IPS-15b (cell line): ENCODE measurements around the gene TTC39B.

Source experiments
- H3K27me3 ChIP-seq: one replicate; pipeline ENCODE4 v1.6.1; 2013; ENCODE audit warnings: low read length; ENCODE audit not compliant: control insufficient read depth, insufficient read depth
- H3K36me3 ChIP-seq: one replicate; pipeline ENCODE4 v1.6.1; 2013; ENCODE audit warnings: low read length; ENCODE audit not compliant: control insufficient read depth, insufficient read depth
- H3K4me1 ChIP-seq: one replicate; pipeline ENCODE4 v1.6.1; 2013; ENCODE audit warnings: mild to moderate bottlenecking, low read length; ENCODE audit not compliant: control insufficient read depth, insufficient read depth
- H3K4me3 ChIP-seq: one replicate; pipeline ENCODE4 v1.5.1; 2013; ENCODE audit warnings: low read depth, low read length
- H3K9ac ChIP-seq: one replicate; pipeline ENCODE4 v1.6.1; 2013; ENCODE audit warnings: low read depth, mild to moderate bottlenecking, low read length
- H3K9me3 ChIP-seq: one replicate; pipeline ENCODE4 v1.6.1; 2013; ENCODE audit warnings: mild to moderate bottlenecking, low read length; ENCODE audit not compliant: control insufficient read depth, insufficient read depth

The TTC39B gene

DNA sequence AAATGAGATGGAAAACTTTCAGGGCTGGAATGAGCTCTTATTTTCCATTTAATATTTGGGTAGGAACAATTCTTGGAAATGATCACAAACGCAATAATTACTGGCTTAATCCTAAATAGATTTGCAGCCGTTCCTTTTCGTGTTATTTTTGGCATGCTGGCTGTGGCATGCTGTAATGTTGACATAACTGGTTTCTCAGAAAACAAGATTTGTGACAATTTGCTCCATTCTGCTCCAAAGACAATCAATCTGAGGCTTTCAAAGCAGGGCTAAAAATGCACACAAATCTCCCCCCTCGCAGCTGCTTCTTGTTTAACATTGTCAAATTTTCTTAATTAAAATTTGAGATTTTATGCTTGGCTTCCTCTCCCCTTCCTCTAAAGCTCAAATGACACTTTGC, 151.2 kb downstream of the TTC39B start:
- no peaks in the 10 kb centered on the region for H3K36me3 ChIP-seq
- no peaks in the 10 kb centered on the region for H3K4me1 ChIP-seq
- H3K9me3 ChIP-seq, result no peaks in the 10 kb centered on the region
- no peak overlapping the region for H3K4me3 ChIP-seq
- no peaks in the 10 kb centered on the region for H3K27me3 ChIP-seq
- H3K9ac ChIP-seq, result no peak overlapping the region

DNA sequence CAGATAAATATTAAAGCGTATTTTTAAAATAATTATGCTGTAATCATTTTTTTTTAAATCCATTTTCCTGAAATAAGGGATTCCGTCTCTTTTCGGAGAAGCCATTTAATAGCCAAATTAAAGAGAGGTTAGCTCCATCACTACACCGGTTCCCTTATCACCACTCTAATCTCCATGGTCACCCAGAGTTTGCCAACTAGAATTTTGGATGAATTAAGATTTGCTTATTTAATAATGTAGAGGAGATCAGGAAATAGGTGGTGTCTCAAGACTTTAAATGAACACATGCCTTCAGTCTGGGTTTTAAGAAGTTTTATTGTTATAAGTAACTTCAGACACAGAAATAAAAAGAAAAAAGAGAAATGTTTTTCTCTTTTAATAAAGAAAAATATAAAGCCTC, 151.7 kb downstream of the TTC39B start:
- Histone ChIP-seq H3K36me3 (no peaks in the 10 kb centered on the region), H3K9me3 (no peaks in the 10 kb centered on the region), H3K4me1 (no peaks in the 10 kb centered on the region), H3K27me3 (no peaks in the 10 kb centered on the region), H3K9ac (no peak overlapping the region), H3K4me3 (no peak overlapping the region)

DNA sequence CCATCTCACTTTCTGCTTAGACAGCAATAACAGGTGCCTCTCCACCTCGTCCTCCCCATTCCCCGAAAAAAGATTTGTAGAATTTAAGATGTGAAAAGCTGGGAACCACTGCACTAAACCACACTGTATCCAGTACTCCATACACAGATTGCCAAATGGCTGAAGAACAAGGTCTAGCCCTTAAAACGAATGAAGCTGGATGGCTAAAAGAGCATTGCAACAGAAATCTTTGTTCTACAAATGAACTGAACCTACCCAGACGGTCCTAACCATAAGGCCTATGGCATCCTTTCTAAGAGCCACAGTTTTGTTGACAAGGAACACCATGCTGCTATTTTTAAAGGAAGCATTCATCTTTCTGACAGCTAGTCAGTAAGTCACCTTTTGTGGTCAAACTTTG, 152.3 kb downstream of the TTC39B start:
- no peak overlapping the region for H3K9ac ChIP-seq
- no peak overlapping the region for H3K4me3 ChIP-seq
- H3K27me3 ChIP-seq, result no peaks in the 10 kb centered on the region
- no peaks in the 10 kb centered on the region for H3K9me3 ChIP-seq
- H3K4me1 ChIP-seq, result no peaks in the 10 kb centered on the region
- no peaks in the 10 kb centered on the region for H3K36me3 ChIP-seq

DNA sequence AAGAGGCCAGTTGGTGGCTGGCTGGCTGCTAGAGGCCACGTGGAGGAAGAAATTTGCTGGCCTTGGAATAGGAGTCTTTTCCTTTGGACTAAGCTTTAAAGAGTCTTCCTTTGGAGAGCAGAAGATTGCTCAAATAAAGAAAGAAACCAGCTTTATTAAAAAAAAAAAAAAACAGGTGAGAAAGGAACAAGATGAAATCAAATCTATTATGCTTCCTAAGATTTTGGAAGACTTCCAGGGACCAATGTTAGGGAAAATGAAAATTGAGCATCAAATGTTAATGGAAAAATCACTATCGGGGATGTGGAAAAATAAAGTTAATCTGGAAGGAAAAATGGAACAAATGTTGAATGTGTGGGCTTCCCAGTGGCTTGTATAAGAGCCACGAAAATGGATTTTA, 153.1 kb downstream of the TTC39B start:
- H3K36me3 ChIP-seq, result no peaks in the 10 kb centered on the region
- no peaks in the 10 kb centered on the region for H3K4me1 ChIP-seq
- no peaks in the 10 kb centered on the region for H3K27me3 ChIP-seq
- H3K4me3 ChIP-seq, result no peak overlapping the region
- H3K9me3 ChIP-seq, result no peaks in the 10 kb centered on the region
- no peak overlapping the region for H3K9ac ChIP-seq

DNA sequence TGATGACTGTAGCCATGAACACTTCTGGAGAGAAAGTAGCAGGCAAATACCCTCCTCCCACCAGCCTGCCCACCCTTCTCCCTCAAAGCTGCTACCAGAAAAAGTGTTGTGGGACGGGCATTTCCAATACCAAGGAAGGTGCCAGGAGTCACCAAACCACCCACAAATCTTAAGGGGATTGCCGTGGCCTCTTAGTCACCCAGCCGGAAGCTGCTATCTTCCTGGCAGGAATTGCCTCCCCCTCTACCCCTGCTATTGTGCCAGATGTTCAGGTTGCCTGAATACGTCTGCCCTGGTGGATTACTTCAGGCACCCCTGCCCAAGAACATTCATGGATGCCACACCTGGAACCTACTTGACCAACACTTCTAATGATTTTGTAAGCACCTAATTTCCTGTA, 156.1 kb downstream of the TTC39B start:
- Histone ChIP-seq H3K4me1 (peaks cover 5% of the 10 kb centered on the region), H3K36me3 (no peaks in the 10 kb centered on the region), H3K27me3 (no peaks in the 10 kb centered on the region), H3K9me3 (no peaks in the 10 kb centered on the region), H3K4me3 (no peak overlapping the region), H3K9ac (no peak overlapping the region)

DNA sequence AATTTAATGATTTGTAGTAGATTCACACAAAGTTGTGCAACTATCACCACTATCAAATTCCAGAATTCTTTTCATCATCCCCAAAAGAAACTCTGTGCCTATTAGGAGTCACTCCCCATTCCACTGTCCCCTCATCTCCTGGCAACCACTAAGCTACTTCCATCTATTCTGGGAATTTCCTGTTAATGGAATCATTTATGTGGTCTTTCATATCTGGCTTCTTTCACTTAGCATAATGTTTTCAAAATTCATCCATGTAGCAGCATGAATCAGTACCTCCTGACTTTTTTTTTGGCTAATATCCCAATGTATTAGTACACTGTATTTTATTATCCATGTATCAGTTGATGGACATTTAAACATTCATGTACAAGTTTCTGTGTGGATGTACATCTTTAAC, 157.6 kb downstream of the TTC39B start:
- H3K36me3 ChIP-seq, result no peaks in the 10 kb centered on the region
- peaks cover 5% of the 10 kb centered on the region for H3K4me1 ChIP-seq
- H3K27me3 ChIP-seq, result no peaks in the 10 kb centered on the region
- no peak overlapping the region for H3K9ac ChIP-seq
- no peaks in the 10 kb centered on the region for H3K9me3 ChIP-seq
- no peak overlapping the region for H3K4me3 ChIP-seq

DNA sequence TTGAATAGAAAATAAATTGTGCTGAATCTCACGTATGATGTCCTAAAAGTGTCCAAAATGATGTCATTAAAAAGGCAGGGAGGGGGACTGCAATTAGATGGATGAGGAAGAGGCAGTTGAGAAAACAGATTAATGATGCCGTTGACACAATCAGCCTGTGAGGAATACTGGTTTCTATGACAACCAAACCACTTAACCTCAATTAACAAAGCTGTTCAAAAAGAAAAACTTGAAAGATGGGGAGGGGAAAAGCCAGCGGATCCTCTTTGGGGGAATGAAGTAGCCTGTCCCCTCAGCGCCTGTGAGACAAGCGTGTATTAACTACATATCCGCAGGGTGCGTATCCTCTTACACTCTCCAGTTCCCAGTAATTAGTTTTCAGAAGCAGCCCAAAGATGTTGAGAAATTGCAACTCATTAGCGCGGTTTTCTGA, 160.7 kb downstream of the TTC39B start:
- H3K4me3 ChIP-seq, result no peak overlapping the region
- H3K9ac ChIP-seq, result no peak overlapping the region
- no peaks in the 10 kb centered on the region for H3K36me3 ChIP-seq
- H3K27me3 ChIP-seq, result no peaks in the 10 kb centered on the region
- peaks cover 5% of the 10 kb centered on the region for H3K4me1 ChIP-seq
- no peaks in the 10 kb centered on the region for H3K9me3 ChIP-seq

DNA sequence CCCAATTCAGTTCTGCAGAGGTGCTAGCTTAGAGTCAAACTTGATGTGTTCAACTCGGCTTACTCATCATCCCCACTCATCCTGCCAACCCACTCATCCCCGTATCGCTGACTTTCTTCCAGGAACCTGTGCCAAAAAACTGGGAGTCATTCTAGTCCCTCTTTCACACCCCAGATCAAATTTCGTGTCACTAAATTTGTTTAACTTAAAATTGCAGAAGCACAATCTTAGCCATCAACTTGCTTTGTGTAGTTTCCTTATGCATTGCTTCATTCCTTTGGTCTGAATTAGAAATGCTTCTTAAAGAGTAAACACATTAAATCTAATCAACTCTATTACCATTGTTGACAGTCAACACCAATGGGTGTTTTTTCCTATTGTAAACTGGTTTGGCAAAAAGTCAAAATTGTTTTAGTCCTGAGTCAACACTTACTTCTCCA, 162.4 kb downstream of the TTC39B start:
- Histone ChIP-seq H3K9ac (no peak overlapping the region), H3K9me3 (no peaks in the 10 kb centered on the region), H3K36me3 (no peaks in the 10 kb centered on the region), H3K4me3 (no peak overlapping the region), H3K4me1 (peaks cover 5% of the 10 kb centered on the region), H3K27me3 (no peaks in the 10 kb centered on the region)

DNA sequence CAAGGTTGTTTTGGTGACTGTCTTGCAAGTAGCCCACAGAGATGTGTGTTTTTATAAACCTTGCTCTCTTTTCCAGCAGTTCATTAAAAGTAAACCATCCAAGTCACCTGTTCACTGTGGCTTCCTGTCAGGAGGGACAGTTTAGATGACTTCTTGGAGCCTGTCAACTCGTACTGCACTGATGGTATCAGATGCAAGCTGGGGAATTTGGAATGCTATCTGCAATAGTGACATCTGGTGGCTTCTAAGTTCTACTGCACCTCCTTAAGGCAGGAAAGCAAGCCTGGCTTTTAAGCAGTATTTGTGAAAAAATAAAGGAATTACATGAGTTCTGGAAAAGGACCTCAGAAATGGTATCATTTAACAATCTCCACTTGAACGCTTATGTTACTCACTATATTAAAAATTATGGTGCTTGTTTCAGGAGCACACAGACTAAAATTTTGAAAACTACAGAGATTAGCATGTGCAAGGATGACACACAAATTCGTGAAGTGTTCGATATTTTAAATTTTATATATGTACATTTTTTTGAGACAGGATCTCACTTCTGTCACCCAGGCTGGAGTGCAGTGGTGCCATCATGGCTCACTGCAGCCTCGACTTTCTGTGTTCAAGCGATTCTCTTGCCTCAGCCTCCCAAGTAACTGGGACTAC, 164.0 kb downstream of the TTC39B start:
- Histone ChIP-seq H3K9ac (no peak overlapping the region), H3K9me3 (no peaks in the 10 kb centered on the region), H3K36me3 (no peaks in the 10 kb centered on the region), H3K4me1 (peaks cover 13% of the 10 kb centered on the region), H3K27me3 (no peaks in the 10 kb centered on the region), H3K4me3 (no peak overlapping the region)

DNA sequence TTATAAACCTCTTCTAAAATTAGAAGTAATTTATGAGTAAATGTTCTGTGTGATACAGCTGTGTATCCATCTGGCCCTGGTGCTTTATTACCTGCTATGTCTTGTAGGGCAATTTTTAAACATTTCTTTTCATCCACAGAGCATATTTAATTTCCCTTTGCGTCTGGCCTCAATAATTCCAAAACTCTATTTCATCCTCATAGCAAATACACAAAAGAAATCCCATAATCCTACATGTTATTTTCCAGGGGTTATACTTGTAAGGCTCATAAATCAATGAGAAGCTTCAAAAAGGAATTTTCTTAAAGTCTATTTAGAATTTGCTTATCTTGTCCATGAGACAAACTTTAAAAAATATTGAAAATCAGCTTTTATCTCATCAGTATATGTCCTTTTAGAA, 167.0 kb downstream of the TTC39B start:
- Histone ChIP-seq H3K9ac (no peak overlapping the region), H3K4me1 (peaks cover 23% of the 10 kb centered on the region), H3K36me3 (no peaks in the 10 kb centered on the region), H3K9me3 (no peaks in the 10 kb centered on the region), H3K4me3 (no peak overlapping the region), H3K27me3 (no peaks in the 10 kb centered on the region)

DNA sequence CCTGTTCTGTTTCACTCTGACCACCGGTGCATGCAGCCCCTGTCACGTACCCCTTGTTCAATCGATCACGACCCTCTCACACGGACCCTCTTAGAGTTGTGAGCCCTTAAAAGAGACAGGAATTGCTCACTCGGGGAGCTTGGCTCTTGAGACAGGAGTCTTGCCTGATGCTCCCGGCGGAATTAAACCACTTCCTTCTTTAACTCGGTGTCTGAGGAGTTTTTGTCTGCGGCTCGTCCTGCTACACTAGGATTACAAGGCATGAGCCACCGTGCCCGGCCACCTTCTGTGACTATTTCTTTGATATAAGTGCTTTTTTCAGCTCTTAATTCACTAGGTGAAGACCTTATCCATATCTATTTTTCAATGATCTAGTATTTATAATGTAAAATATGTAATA, 167.5 kb downstream of the TTC39B start:
- no peaks in the 10 kb centered on the region for H3K9me3 ChIP-seq
- H3K4me1 ChIP-seq, result peaks cover 23% of the 10 kb centered on the region
- H3K4me3 ChIP-seq, result no peak overlapping the region
- no peaks in the 10 kb centered on the region for H3K27me3 ChIP-seq
- no peaks in the 10 kb centered on the region for H3K36me3 ChIP-seq
- no peak overlapping the region for H3K9ac ChIP-seq

DNA sequence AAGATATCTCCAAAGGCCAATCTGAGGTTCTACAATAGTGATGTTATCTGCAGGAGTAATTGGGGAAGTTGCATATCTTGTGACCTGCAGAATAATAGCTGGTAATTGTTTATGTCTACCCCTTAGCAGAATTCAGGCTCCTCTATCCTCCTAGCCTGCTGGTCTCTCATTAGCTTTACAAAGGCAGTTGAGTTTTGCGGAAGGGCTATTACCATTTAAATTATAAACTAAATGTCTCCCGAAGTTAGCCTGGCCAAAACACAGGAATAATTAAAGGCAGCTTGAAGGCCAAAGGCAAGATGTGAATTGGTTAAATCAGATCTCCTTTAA, 168.7 kb downstream of the TTC39B start:
- Histone ChIP-seq H3K4me3 (no peak overlapping the region), H3K36me3 (no peaks in the 10 kb centered on the region), H3K27me3 (no peaks in the 10 kb centered on the region), H3K9ac (no peak overlapping the region), H3K4me1 (peaks cover 23% of the 10 kb centered on the region), H3K9me3 (no peaks in the 10 kb centered on the region)
